ENCODE measurements around the gene PLA2R1. TPM values are rescaled to one million over a fixed set of nuclear protein-coding genes. Genes with fewer than 3 reads are reported as not detected.

PLA2R1 gene
- total and polyA plus RNA-seq, 2 experiments from 2014 or later: 4.9 to 9.6 TPM

GRCh38 chr2:160007111-160007510 lies 55.3 kb downstream of the PLA2R1 start:
- Histone ChIP-seq H3K9me3 (ENCODE audit: low read depth) (no peaks in the 10 kb centered on the region), H3K4me3 (no peak overlapping the region), H3K79me2 (no peaks in the 10 kb centered on the region), H3K27me3 (no peaks in the 10 kb centered on the region), H3K4me1 (ENCODE audit: insufficient read depth) (no peaks in the 10 kb centered on the region), H3K4me2 (peak overlapping the region; percentile 14), H4K20me1 (ENCODE audit: insufficient read depth, poor library complexity, severe bottlenecking) (no peaks in the 10 kb centered on the region), H2AFZ (no peak overlapping the region), H3K27ac (peak overlapping the region; percentile 16), H3K36me3 (replicated peaks; ENCODE audit: insufficient read depth, low read depth) (no peaks in the 10 kb centered on the region), H3K9me2 (replicated peaks; ENCODE audit: insufficient read depth) (no peaks in the 10 kb centered on the region)
- DNase-seq (ENCODE audit: low spot score): no peak
- TF ChIP-seq EZH2phosphoT487 (IDR thresholded peaks at IDR 0.05; ENCODE audit: low read depth, severe bottlenecking, unreplicated experiment) (no peak), EZH2 (IDR thresholded peaks at IDR 0.05; ENCODE audit: borderline replicate concordance) (no peak)
- TF ChIP-seq, protein P1, sequence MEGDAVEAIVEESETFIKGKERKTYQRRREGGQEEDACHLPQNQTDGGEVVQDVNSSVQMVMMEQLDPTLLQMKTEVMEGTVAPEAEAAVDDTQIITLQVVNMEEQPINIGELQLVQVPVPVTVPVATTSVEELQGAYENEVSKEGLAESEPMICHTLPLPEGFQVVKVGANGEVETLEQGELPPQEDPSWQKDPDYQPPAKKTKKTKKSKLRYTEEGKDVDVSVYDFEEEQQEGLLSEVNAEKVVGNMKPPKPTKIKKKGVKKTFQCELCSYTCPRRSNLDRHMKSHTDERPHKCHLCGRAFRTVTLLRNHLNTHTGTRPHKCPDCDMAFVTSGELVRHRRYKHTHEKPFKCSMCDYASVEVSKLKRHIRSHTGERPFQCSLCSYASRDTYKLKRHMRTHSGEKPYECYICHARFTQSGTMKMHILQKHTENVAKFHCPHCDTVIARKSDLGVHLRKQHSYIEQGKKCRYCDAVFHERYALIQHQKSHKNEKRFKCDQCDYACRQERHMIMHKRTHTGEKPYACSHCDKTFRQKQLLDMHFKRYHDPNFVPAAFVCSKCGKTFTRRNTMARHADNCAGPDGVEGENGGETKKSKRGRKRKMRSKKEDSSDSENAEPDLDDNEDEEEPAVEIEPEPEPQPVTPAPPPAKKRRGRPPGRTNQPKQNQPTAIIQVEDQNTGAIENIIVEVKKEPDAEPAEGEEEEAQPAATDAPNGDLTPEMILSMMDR (IDR thresholded peaks at IDR 0.05; ENCODE audit: poor library complexity): no peak
- 76% methylated on average over 5 of the region's 5 CpGs for WGBS (ENCODE audit: low lambda C conversion rate, missing lambda C conversion rate)

DNA sequence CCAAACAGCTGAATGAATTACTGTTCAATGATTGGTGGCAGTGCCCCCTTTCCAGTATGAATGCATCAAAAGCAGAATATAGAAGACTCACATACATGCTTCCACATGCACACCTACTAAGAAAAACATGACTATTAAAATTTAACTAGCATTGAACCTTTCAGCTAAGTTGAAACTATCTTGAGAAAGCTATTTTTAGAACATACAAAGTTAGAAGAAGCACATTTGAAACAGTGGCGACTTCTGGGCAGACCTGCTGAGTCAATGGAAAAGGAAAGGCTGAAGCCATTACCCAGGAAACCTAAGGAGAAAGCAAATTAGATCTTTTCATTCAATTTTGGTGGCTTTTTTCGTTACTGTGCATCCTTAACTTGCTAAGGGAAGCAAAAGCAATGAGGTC lies 55.9 kb downstream of the PLA2R1 start:
- DNase-seq (ENCODE audit: low spot score): peak; percentile 16
- H3K4me2 ChIP-seq: peak overlapping the region; percentile 14
- 78% methylated on average over 2 of the region's 2 CpGs for WGBS (ENCODE audit: low lambda C conversion rate, missing lambda C conversion rate)

DNA sequence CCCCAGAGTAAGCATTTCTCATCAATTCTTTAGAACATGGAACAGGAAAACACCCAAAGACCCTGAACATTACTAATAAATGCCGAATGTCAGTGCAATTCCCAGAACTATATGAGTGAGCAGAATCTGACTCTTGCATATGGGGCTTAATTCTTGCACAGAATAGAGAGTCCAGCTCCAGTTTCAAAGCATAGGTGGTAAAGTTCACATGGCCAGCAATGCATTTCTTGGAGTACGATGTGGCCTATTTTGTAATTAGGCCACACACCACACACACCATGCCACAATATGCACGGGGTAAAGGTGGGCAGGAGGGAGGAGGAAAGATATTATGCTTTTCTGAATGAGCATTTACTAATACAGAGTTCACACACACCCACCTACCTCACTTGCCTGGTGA lies 56.5 kb downstream of the PLA2R1 start:
- Histone ChIP-seq H3K4me1 (ENCODE audit: insufficient read depth) (no peaks in the 10 kb centered on the region), H3K27me3 (no peaks in the 10 kb centered on the region), H3K79me2 (no peaks in the 10 kb centered on the region), H3K27ac (no peak overlapping the region), H3K4me2 (no peak overlapping the region), H3K4me3 (no peak overlapping the region), H3K36me3 (replicated peaks; ENCODE audit: insufficient read depth, low read depth) (no peaks in the 10 kb centered on the region), H4K20me1 (ENCODE audit: insufficient read depth, poor library complexity, severe bottlenecking) (no peaks in the 10 kb centered on the region), H3K9me2 (replicated peaks; ENCODE audit: insufficient read depth) (no peaks in the 10 kb centered on the region), H3K9me3 (ENCODE audit: low read depth) (no peaks in the 10 kb centered on the region), H2AFZ (no peak overlapping the region)
- 82% methylated on average over 3 of the region's 3 CpGs for WGBS (ENCODE audit: low lambda C conversion rate, missing lambda C conversion rate)
- DNase-seq (ENCODE audit: low spot score): no peak
- TF ChIP-seq EZH2phosphoT487 (IDR thresholded peaks at IDR 0.05; ENCODE audit: low read depth, severe bottlenecking, unreplicated experiment) (no peak), EZH2 (IDR thresholded peaks at IDR 0.05; ENCODE audit: borderline replicate concordance) (no peak)
- TF ChIP-seq, protein P1 (IDR thresholded peaks at IDR 0.05; ENCODE audit: poor library complexity): no peak

More for the DNA sequence above, 55.9 kb downstream of the PLA2R1 start:
- no peak overlapping the region for H3K4me3 ChIP-seq
- H4K20me1 ChIP-seq (ENCODE audit: insufficient read depth, poor library complexity, severe bottlenecking): no peaks in the 10 kb centered on the region
- H3K4me1 ChIP-seq (ENCODE audit: insufficient read depth): no peaks in the 10 kb centered on the region
- H3K27me3 ChIP-seq: no peaks in the 10 kb centered on the region
- no peaks in the 10 kb centered on the region for H3K9me2 ChIP-seq (replicated peaks; ENCODE audit: insufficient read depth)
- H2AFZ ChIP-seq: no peak overlapping the region
- H3K79me2 ChIP-seq: no peaks in the 10 kb centered on the region
- H3K27ac ChIP-seq: peak overlapping the region; percentile 16
- H3K36me3 ChIP-seq (replicated peaks; ENCODE audit: insufficient read depth, low read depth): no peaks in the 10 kb centered on the region
- TF ChIP-seq, protein P1 (IDR thresholded peaks at IDR 0.05; ENCODE audit: poor library complexity): no peak
- no peak for TF ChIP-seq EZH2 (IDR thresholded peaks at IDR 0.05; ENCODE audit: borderline replicate concordance)
- TF ChIP-seq EZH2phosphoT487 (IDR thresholded peaks at IDR 0.05; ENCODE audit: low read depth, severe bottlenecking, unreplicated experiment): no peak
- H3K9me3 ChIP-seq (ENCODE audit: low read depth): no peaks in the 10 kb centered on the region

DNA sequence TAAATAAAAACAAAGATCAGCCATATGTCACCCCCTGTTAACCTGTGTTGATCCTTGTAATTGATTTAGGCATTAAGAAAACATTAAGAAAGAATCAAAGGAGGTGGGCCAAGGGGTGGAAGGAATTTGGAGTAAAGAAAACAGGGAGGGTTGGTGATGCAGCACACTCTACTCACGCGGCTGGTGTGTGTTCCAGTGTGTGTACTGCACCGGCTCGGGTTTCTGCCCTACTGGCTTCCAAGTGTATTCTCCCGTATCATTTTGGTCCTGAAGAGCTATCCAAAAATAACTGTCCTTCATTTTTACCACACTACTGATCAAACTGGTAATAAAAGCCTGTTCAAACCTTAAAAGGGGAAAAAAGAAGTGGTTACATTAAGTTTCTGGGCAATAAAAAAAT lies 56.9 kb downstream of the PLA2R1 start:
- TF ChIP-seq, protein P1 (IDR thresholded peaks at IDR 0.05; ENCODE audit: poor library complexity): no peak
- TF ChIP-seq EZH2phosphoT487 (IDR thresholded peaks at IDR 0.05; ENCODE audit: low read depth, severe bottlenecking, unreplicated experiment): no peak
- TF ChIP-seq EZH2 (IDR thresholded peaks at IDR 0.05; ENCODE audit: borderline replicate concordance): no peak
- Histone ChIP-seq H3K27ac (no peak overlapping the region), H2AFZ (no peak overlapping the region), H3K4me1 (ENCODE audit: insufficient read depth) (no peaks in the 10 kb centered on the region), H3K9me3 (ENCODE audit: low read depth) (no peaks in the 10 kb centered on the region), H3K79me2 (no peaks in the 10 kb centered on the region), H3K36me3 (replicated peaks; ENCODE audit: insufficient read depth, low read depth) (no peaks in the 10 kb centered on the region), H4K20me1 (ENCODE audit: insufficient read depth, poor library complexity, severe bottlenecking) (no peaks in the 10 kb centered on the region), H3K9me2 (replicated peaks; ENCODE audit: insufficient read depth) (no peaks in the 10 kb centered on the region), H3K27me3 (no peaks in the 10 kb centered on the region), H3K4me3 (no peak overlapping the region), H3K4me2 (no peak overlapping the region)
- 95% methylated on average over 5 of the region's 5 CpGs for WGBS (ENCODE audit: low lambda C conversion rate, missing lambda C conversion rate)
- no peak for DNase-seq (ENCODE audit: low spot score)

All from hepatocyte (in vitro differentiated cells).